Natural killer cell (primary cell): ENCODE data around the gene ABCC2. TPM values are rescaled to one million over a fixed set of nuclear protein-coding genes. Genes with fewer than 3 reads are reported as not detected.
"Not testable (repeated sequence)": the region's sequence is repeated elsewhere in the genome, so short reads cannot be mapped to it uniquely, and the experiment has no call there.

ENCODE experiments used
- ATAC-seq, 3 donors: fragments of 150-1000 bp in 2 of 3; fragments of 200-7000 bp in 1 of 3; cut with Tn5 transposase; 1 replicate in 1 of 3; 2 replicates in 2 of 3; pipeline ENCODE4 v1.10.0; 2021; ENCODE audit warnings: mild to moderate bottlenecking in 2 of 3, moderate library complexity in 2 of 3
- DNase-seq, 2 donors: peaks; one replicate each; pipeline versions ENCODE4 v3.0.0 to v3.0.0-alpha.2; 2013 to 2021; ENCODE audit warnings: mixed read lengths in 1 of 2
- H3K27ac ChIP-seq: one replicate; pipeline ENCODE4 v1.5.1; 2013; ENCODE audit warnings: mild to moderate bottlenecking, low read length
- H3K27me3 ChIP-seq: one replicate; pipeline ENCODE4 v1.6.1; 2013; ENCODE audit warnings: low read length; ENCODE audit not compliant: control insufficient read depth, insufficient read depth
- H3K36me3 ChIP-seq: one replicate; pipeline ENCODE4 v1.6.1; 2013; ENCODE audit warnings: low read length; ENCODE audit not compliant: control insufficient read depth, insufficient read depth
- H3K4me1 ChIP-seq: one replicate; pipeline ENCODE4 v1.6.1; 2013; ENCODE audit warnings: low read length; ENCODE audit not compliant: control insufficient read depth, insufficient read depth
- H3K4me3 ChIP-seq: one replicate; pipeline ENCODE4 v1.5.1; 2013; ENCODE audit warnings: low read length
- H3K9me3 ChIP-seq: one replicate; pipeline ENCODE4 v1.6.1; 2013; ENCODE audit warnings: low read length; ENCODE audit not compliant: control insufficient read depth, insufficient read depth
- H3K27ac Mint-ChIP-seq, 2 donors: one replicate each; pipeline ENCODE4 v1.8.0; 2022; ENCODE audit warnings: mild to moderate bottlenecking in 2 of 2, mixed read lengths in 2 of 2, moderate library complexity in 1 of 2
- H3K27me3 Mint-ChIP-seq, 2 donors: one replicate each; pipeline ENCODE4 v1.8.0; 2022; ENCODE audit warnings: low read depth in 2 of 2, mixed read lengths in 2 of 2
- H3K36me3 Mint-ChIP-seq: one replicate; pipeline ENCODE4 v1.8.0; 2022; ENCODE audit warnings: mixed read lengths
- H3K4me1 Mint-ChIP-seq, 2 donors: one replicate each; pipeline ENCODE4 v1.8.0; 2022; ENCODE audit warnings: mixed read lengths in 2 of 2
- H3K4me3 Mint-ChIP-seq: one replicate; pipeline ENCODE4 v1.8.0; 2022; ENCODE audit warnings: mild to moderate bottlenecking, moderate library complexity, mixed read lengths
- H3K9me3 Mint-ChIP-seq, 2 donors: one replicate each; pipeline ENCODE4 v1.8.0; 2022; ENCODE audit warnings: mixed read lengths in 2 of 2
- CTCF ChIP-seq: fragments of 200-600 bp; IDR thresholded peaks from one replicate; pipeline ENCODE4 v1.8.0; 2022; ENCODE audit warnings: antibody characterized with exemption
- WGBS: methylation state at CpG from one replicate; pipeline ENCODE4 v1.1.7; 2013; ENCODE audit warnings: missing lambda C conversion rate; ENCODE audit not compliant: insufficient coverage; 5-methylcytosine and 5-hydroxymethylcytosine counted together
- intact Hi-C: fragments of 100-400 bp; cut with micrococcal nuclease; formaldehyde crosslinking; loops from one replicate; pipeline ENCODE4 v1.14.2; 2022
- total RNA-seq, 4 donors: library from RNA; stranded (reverse); fragments of 120-200 nt in 1 of 4; gene quantifications; one replicate each; pipeline versions ENCODE4 v1.2.3 to v1.2.4, GENCODE V29; 2013 to 2022

ABCC2 gene
- total RNA-seq, 3 donors from 2014 or later (not counting 1 experiment from before 2014, with no cell fraction given), result 1.3 to 3.4 (median 2.7) TPM

- Mint-ChIP-seq H3K4me3 (no peak overlapping the region), H3K27me3 (peaks cover 19 to 20% of the 10 kb centered on the region in 2 donors), H3K4me1 (no peaks in the 10 kb centered on the region), H3K9me3 (no peaks in the 10 kb centered on the region), H3K36me3 (no peaks in the 10 kb centered on the region), H3K27ac (no peak overlapping the region)
- whole genome bisulfite sequencing, result 41% methylated on average over 4 of the region's 5 CpGs
- Histone ChIP-seq H3K36me3 (no peaks in the 10 kb centered on the region), H3K9me3 (no peaks in the 10 kb centered on the region), H3K27ac (no peak overlapping the region), H3K27me3 (no peaks in the 10 kb centered on the region), H3K4me3 (no peak overlapping the region), H3K4me1 (no peaks in the 10 kb centered on the region)
- intact Hi-C loops, result no loop called here
- no peak for TF ChIP-seq CTCF
- ATAC-seq (peak in 1 of 3 donors; percentile 30), DNase-seq (peak in 1 of 2 donors; percentile 28)
Measured at GRCh38 chr10:99859585-99859984, 77.1 kb downstream of the ABCC2 start.

GRCh38 chr10:99860466-99860865 is 78.0 kb downstream of the ABCC2 start:
- H3K36me3 ChIP-seq, result no peaks in the 10 kb centered on the region
- 97% methylated on average over 8 of the region's 8 CpGs for WGBS
- no peak overlapping the region for H3K27ac ChIP-seq
- Mint-ChIP-seq H3K9me3 (no peaks in the 10 kb centered on the region), H3K27me3 (peaks cover 23 to 24% of the 10 kb centered on the region in 2 donors), H3K4me1 (no peaks in the 10 kb centered on the region), H3K4me3 (no peak overlapping the region), H3K36me3 (peaks cover 4% of the 10 kb centered on the region), H3K27ac (no peak overlapping the region)
- DNase-seq (no peak), ATAC-seq (no peak)
- H3K4me3 ChIP-seq, result no peak overlapping the region
- H3K4me1 ChIP-seq, result no peaks in the 10 kb centered on the region
- no peak for TF ChIP-seq CTCF
- no peaks in the 10 kb centered on the region for H3K9me3 ChIP-seq
- H3K27me3 ChIP-seq, result no peaks in the 10 kb centered on the region
- intact Hi-C loops, result no loop called here

- H3K4me1 ChIP-seq, H3K27ac Mint-ChIP-seq, H3K27ac ChIP-seq, H3K9me3 ChIP-seq, ATAC-seq, DNase-seq, H3K4me3 Mint-ChIP-seq, H3K27me3 ChIP-seq, H3K4me3 ChIP-seq, H3K9me3 Mint-ChIP-seq, H3K4me1 Mint-ChIP-seq, H3K36me3 ChIP-seq, intact Hi-C loops: not testable (repeated sequence)
- whole genome bisulfite sequencing, result 42% methylated on average over 8 of the region's 9 CpGs
- Mint-ChIP-seq H3K36me3 (peaks cover 24% of the 10 kb centered on the region), H3K27me3 (peaks cover 39 to 47% of the 10 kb centered on the region in 2 donors)
Measured at GRCh38 chr10:99863535-99864240, 81.2 kb downstream of the ABCC2 start.

- intact Hi-C loops, ATAC-seq, H3K4me3 Mint-ChIP-seq, H3K4me3 ChIP-seq, DNase-seq, H3K9me3 Mint-ChIP-seq, H3K27ac ChIP-seq, H3K27ac Mint-ChIP-seq, H3K36me3 ChIP-seq, H3K9me3 ChIP-seq, H3K4me1 Mint-ChIP-seq, H3K27me3 ChIP-seq: not testable (repeated sequence)
- 100% methylated on average over 2 of the region's 3 CpGs for WGBS
- Mint-ChIP-seq H3K36me3 (peaks cover 24% of the 10 kb centered on the region), H3K27me3 (peaks cover 42 to 51% of the 10 kb centered on the region in 2 donors)
- peaks cover 12% of the 10 kb centered on the region for H3K4me1 ChIP-seq
Measured at GRCh38 chr10:99867250-99867649, 84.8 kb downstream of the ABCC2 start.
